Keratinocyte (primary cell): Measurements from ENCODE around the gene GGCX. TPM values are rescaled to one million over a fixed set of nuclear protein-coding genes. Genes with fewer than 3 reads are reported as not detected.

ENCODE experiments used
- DNase-seq: peaks from one replicate; pipeline ENCODE4 v3.0.0-alpha.2; 2011; ENCODE audit warnings: low read depth, missing footprints, low spot score
- FAIRE-seq: peaks from 2 replicates; lab custom pipeline; 2011; peaks lifted over from hg19 to GRCh38; lab: Jason Lieb, UNC
- H2AFZ ChIP-seq: 2 replicates; pipeline ENCODE4 v1.6.0; 2012; ENCODE audit warnings: low read length, control low read depth, inconsistent platforms; ENCODE audit not compliant: control insufficient read depth
- H3K27ac ChIP-seq: 2 replicates; pipeline ENCODE4 v1.5.1; 2011; ENCODE audit warnings: low read length; ENCODE audit not compliant: control insufficient read depth, insufficient read depth
- H3K27me3 ChIP-seq: 3 replicates; pipeline ENCODE4 v1.6.0; 2011; ENCODE audit warnings: low read length; ENCODE audit not compliant: control insufficient read depth, insufficient read depth; ENCODE audit errors: extremely low read depth
- H3K36me3 ChIP-seq, 2 experiments: 2 replicates in 1 of 2; 3 replicates in 1 of 2; pipeline ENCODE4 v1.5.1; 2011; ENCODE audit warnings: low read length in 2 of 2, mild to moderate bottlenecking in 1 of 2; ENCODE audit not compliant: control insufficient read depth in 2 of 2, insufficient read depth in 2 of 2; ENCODE audit errors: extremely low read depth in 1 of 2
- H3K4me1 ChIP-seq: 3 replicates; pipeline ENCODE4 v1.5.1; 2011; ENCODE audit warnings: low read length; ENCODE audit not compliant: control insufficient read depth, insufficient read depth; ENCODE audit errors: extremely low read depth
- H3K4me2 ChIP-seq: 3 replicates; pipeline ENCODE4 v1.6.0; 2011; ENCODE audit warnings: low read depth, low read length; ENCODE audit not compliant: control insufficient read depth, insufficient read depth; ENCODE audit errors: extremely low read depth
- H3K4me3 ChIP-seq, 3 experiments: fragments of 200-600 bp in 1 of 3; sonication (generic) in 1 of 3; 2 replicates in 2 of 3; 3 replicates in 1 of 3; pipeline ENCODE4 v1.5.1; 2011 to 2016; ENCODE audit warnings: low read length in 3 of 3, mild to moderate bottlenecking in 3 of 3, control low read depth in 2 of 3, inconsistent platforms in 1 of 3, low read depth in 1 of 3, mixed read lengths in 1 of 3, mixed run types in 1 of 3, moderate library complexity in 1 of 3; ENCODE audit not compliant: control insufficient read depth in 2 of 3, insufficient read depth in 2 of 3; ENCODE audit errors: extremely low read depth in 1 of 3
- H3K79me2 ChIP-seq: 2 replicates; pipeline ENCODE4 v1.6.0; 2012; ENCODE audit warnings: low read length; ENCODE audit not compliant: control insufficient read depth, insufficient read depth
- H3K9ac ChIP-seq: 3 replicates; pipeline ENCODE4 v1.6.0; 2011; ENCODE audit warnings: low read length; ENCODE audit not compliant: control insufficient read depth, insufficient read depth; ENCODE audit errors: extremely low read depth
- H3K9me1 ChIP-seq: 3 replicates; pipeline ENCODE4 v1.6.0; 2011; ENCODE audit warnings: low read length; ENCODE audit not compliant: control insufficient read depth, insufficient read depth; ENCODE audit errors: extremely low read depth
- H3K9me3 ChIP-seq: 2 replicates; pipeline ENCODE4 v1.5.1; 2012; ENCODE audit warnings: low read depth, low read length; ENCODE audit not compliant: control insufficient read depth
- H4K20me1 ChIP-seq: 3 replicates; pipeline ENCODE4 v1.6.0; 2011; ENCODE audit warnings: low read length; ENCODE audit not compliant: control insufficient read depth, insufficient read depth; ENCODE audit errors: extremely low read depth
- CTCF ChIP-seq, 3 experiments: IDR thresholded peaks in 1 of 3; conservative IDR thresholded peaks in 1 of 3; optimal IDR thresholded peaks in 1 of 3; 2 replicates in 2 of 3; 3 replicates in 1 of 3; pipeline versions ENCODE3 to v1.5.1; 2011; ENCODE audit warnings: low read length in 3 of 3, mild to moderate bottlenecking in 3 of 3, moderate library complexity in 2 of 3, control low read depth in 1 of 3, inconsistent platforms in 1 of 3; ENCODE audit not compliant: insufficient read depth in 2 of 3; ENCODE audit errors: extremely low read depth in 1 of 3
- EZH2 ChIP-seq: IDR thresholded peaks from one replicate; pipeline ENCODE4 v1.6.1; 2012; ENCODE audit warnings: inconsistent platforms, mild to moderate bottlenecking, low read length, moderate library complexity
- dilution Hi-C: fragments of 300-500 bp; cut with MboI; formaldehyde crosslinking; loops from one replicate; pipeline ENCODE4 v1.7.0; 2020; ENCODE audit warnings: low sequenced_read_pairs; ENCODE audit not compliant: extremely low pct_ligation_motif_present
- polyA plus RNA-seq, 5 experiments: library from polyadenylated mRNA; depleted of rRNA in 3 of 5; stranded (reverse) in 3 of 5; stranded (forward) in 1 of 5; unstranded in 1 of 5; fragments of >200 nt; gene quantifications; 1 replicate in 1 of 5; 2 replicates in 3 of 5; 3 replicates in 1 of 5; pipeline versions ENCODE4 v1.2.1 to v1.2.3, GENCODE V29; 2011 to 2012; ENCODE audit warnings: missing spikeins in 2 of 5, low read depth in 1 of 5, low replicate concordance in 1 of 5

Gene GGCX
- polyA plus RNA-seq, 1 donor (not counting 4 experiments of a cell fraction or from before 2014, with no cell fraction given): 34.3 TPM

GRCh38 chr2:85525029-85525428 is 36.3 kb downstream of the GGCX start:
- no peak overlapping the region for H3K27ac ChIP-seq
- no peaks in the 10 kb centered on the region for H3K36me3 ChIP-seq
- TF ChIP-seq EZH2 (no peak), CTCF (optimal IDR thresholded peaks at IDR 0.05 in 1 of 3, IDR thresholded peaks at IDR 0.05 in 1 of 3, conservative IDR thresholded peaks at IDR 0.05 in 1 of 3; ENCODE audit: extremely low read depth in 1 of 3, insufficient read depth in 2 of 3, low read length in 3 of 3) (no peak)
- DNase-seq (no peak), FAIRE-seq (no peak)
- H3K27me3 ChIP-seq: no peaks in the 10 kb centered on the region
- H4K20me1 ChIP-seq: no peaks in the 10 kb centered on the region
- no peaks in the 10 kb centered on the region for H3K9me3 ChIP-seq
- H3K79me2 ChIP-seq: no peaks in the 10 kb centered on the region
- H3K9me1 ChIP-seq: no peaks in the 10 kb centered on the region
- no peak overlapping the region for H3K4me2 ChIP-seq
- H3K4me3 ChIP-seq: no peak overlapping the region
- H2AFZ ChIP-seq: no peak overlapping the region
- H3K4me1 ChIP-seq: no peaks in the 10 kb centered on the region
- dilution Hi-C loops: no loop called here
- no peak overlapping the region for H3K9ac ChIP-seq

GRCh38 chr2:85524336-85524908 is 36.9 kb downstream of the GGCX start:
- no peaks in the 10 kb centered on the region for H4K20me1 ChIP-seq
- H3K9ac ChIP-seq: no peak overlapping the region
- no peak overlapping the region for H3K4me2 ChIP-seq
- TF ChIP-seq EZH2 (no peak), CTCF (optimal IDR thresholded peaks at IDR 0.05 in 1 of 3, IDR thresholded peaks at IDR 0.05 in 1 of 3, conservative IDR thresholded peaks at IDR 0.05 in 1 of 3; ENCODE audit: extremely low read depth in 1 of 3, insufficient read depth in 2 of 3, low read length in 3 of 3) (no peak)
- no peaks in the 10 kb centered on the region for H3K79me2 ChIP-seq
- H3K4me1 ChIP-seq: no peaks in the 10 kb centered on the region
- DNase-seq: no peak
- no peak overlapping the region for H3K27ac ChIP-seq
- H2AFZ ChIP-seq: no peak overlapping the region
- no peaks in the 10 kb centered on the region for H3K9me1 ChIP-seq
- dilution Hi-C loops: no loop called here
- H3K4me3 ChIP-seq: no peak overlapping the region
- FAIRE-seq: no peak
- H3K36me3 ChIP-seq: no peaks in the 10 kb centered on the region
- H3K27me3 ChIP-seq: no peaks in the 10 kb centered on the region
- H3K9me3 ChIP-seq: no peaks in the 10 kb centered on the region
